GM19099 (cell line): ENCODE measurements around the gene FBXW4.

Experiments used
- POLR2A ChIP-seq: IDR thresholded peaks from 3 replicates; pipeline ENCODE4 v1.6.1; 2011; ENCODE audit warnings: low read depth; ENCODE audit not compliant: insufficient read length; ENCODE audit errors: extremely low read depth

FBXW4 gene

DNA sequence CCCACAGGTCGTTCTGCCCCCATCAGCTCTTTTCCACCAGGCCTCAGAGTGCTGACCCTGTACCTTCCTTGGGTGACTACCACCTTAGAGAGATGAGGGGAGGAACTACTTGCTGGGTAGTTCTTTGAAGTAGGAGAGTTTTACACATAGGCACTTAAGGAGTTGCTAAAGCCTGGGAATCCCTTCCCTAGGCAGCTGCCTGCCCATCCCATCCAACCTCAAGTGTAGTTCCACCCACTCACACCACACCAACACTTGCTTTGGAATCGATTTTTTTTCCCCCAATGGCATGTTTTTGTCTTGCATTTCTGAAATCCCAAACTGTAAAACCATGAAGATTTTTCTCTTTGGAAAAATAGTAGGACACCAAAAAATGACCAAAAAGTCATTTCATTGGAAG, 47.7 kb downstream of the FBXW4 start:
- TF ChIP-seq POLR2A = no peak

DNA sequence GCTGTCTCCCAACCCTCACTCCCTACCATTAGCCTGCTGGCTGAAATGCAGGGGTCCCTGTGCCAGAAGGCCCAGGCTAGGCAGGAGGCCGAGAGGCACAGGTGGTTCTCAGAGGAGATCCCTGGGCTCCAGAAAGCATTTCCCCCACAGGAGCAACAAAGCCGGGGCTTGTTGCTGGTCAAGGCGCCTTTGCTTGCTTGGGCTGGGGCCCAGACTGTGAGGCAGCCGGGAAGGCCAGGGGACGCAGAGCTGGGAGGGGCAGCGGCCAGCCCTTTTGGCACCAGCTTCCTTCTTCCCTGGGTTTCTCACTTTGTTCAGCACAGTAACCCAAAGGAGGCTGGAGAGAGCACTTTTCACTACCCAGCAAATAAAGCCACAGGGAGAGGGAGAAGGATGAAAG, 48.6 kb downstream of the FBXW4 start:
- TF ChIP-seq POLR2A = no peak

DNA sequence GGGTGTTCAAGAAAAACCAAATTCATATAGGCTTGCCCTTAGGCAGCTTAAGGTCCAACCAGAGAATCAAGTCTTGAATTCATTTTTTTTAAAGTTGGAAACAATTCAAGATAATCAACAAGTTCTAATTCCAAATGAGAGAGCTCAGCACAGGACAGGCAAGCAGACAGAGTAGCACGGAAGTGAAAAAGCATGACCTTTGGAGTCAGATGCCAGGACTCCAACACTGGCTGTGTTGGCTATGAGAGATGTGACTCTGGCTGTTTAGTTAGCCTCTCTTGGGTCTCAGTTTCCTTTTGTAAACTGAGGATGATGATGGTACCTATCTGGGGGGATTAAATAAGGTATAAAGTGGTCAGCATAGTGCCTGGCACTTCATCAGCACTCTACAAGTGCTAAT, 49.3 kb downstream of the FBXW4 start:
- no peak for TF ChIP-seq POLR2A

DNA sequence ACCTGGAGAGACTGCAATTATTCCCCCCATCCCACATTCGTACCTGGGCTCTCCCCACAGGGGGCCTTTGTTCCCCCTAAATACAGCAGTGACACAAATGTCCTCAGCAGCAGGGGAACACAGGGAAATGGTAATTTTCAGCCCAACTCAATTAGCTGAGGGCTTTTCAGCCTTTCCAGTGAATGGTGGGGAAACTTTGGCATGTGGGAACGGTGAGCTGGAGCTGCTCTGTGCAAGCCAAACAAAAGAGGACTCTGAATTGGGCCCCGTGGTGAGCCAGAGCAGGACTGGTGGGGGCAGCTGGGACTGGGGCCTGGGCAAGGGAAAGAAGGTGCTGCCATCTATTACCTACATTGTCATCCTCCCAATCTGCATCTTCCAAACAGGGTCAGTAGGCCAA, 51.0 kb downstream of the FBXW4 start:
- no peak for TF ChIP-seq POLR2A

DNA sequence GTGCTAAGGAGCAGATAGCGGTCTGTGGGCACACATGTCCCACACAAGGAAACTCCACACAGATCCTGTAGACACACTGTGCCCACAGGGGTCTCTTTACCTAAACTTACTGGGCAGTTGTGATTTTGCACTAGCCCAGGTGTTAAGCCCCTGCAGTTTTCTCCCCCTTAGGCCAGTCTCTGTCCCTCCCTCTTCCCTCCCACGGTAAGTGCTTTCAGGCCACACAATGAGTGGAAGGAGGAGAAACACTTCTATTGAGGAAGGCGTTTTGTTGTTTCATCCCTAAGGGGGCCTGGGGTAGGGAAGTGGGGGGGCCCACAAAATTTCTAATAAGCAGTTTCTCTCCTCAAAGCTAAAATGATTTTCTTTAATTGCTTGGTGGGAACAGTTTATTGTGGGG, 51.4 kb downstream of the FBXW4 start:
- no peak for TF ChIP-seq POLR2A

DNA sequence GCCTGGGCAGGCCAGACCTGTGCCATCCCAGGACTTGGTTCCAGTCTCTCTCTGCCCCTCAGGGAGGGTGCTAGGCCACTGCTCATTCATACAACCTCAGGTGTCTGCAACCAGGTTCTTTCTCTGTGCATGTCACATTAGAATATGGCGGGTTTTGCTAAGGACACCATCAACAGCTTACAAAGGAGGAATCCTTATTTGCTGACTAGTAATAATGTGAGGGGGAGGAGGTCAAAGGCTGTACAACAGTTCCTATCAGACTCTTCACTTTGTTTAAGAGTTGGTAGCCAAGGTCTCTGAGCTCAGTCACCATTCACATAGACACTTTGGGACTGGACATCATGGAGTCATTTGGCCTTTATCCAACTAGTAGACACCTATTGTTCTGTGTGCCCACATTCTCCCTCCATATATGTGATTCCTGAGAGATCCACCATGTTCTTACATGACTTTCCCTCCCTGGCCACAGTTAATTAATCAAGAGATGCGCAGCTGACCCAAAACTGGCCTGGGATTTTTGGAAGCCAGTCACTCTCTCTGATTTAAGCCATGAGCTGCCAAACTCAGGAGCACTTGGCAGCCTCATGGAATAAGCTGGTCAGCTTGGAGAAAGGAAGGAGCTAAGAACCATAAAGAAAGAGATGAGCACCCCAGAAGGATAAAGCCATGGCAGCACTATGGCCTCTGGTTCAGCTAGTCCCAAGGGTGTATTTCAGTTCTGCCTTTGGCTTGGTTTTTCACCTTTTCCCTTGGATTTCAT, 55.6 kb downstream of the FBXW4 start:
- no peak for TF ChIP-seq POLR2A

DNA sequence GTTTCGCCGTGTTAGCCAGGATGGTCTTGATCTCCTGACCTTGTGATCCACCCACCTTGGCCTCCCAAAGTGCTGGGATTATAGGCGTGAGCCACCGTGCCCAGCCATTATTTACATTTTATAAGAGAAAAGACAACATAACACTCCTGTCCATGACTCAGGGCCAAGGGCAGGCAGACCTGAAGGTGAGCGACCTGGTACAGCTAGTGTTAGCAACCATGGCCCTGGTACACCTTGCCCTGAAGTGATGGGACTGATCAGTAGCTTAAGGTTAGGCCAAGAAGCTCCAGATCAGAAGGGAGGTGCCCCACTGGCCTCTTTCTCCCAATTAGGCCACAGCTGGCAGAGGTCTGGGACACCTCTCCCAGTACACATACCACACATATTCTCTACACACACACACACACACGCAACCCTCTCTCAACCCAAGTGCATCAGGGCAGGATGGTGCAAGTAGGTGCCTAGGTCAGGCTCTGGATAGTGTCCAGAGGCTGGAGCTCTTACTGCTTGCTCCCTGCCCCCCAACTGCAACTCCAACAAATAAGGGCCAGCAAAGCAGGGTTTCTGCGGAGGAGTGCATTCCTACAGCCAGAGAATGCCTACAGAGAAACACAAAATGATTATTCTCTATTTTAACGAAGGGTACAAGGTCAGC, 63.0 kb downstream of the FBXW4 start:
- TF ChIP-seq POLR2A = no peak

DNA sequence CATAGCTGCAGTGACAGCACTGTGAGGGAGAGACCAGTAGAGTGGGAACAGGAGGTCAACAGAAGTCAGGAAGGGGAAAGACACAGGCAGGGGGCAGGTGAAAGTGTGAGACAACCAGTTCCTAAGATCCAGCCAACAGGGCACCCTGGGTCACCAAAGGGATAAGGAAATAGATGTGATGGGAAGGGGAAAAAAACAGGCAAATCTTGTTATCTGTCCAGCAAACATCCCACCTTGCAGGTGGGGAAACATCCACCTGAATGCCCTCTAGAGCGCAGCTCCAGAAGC, 64.4 kb downstream of the FBXW4 start:
- TF ChIP-seq POLR2A = no peak

DNA sequence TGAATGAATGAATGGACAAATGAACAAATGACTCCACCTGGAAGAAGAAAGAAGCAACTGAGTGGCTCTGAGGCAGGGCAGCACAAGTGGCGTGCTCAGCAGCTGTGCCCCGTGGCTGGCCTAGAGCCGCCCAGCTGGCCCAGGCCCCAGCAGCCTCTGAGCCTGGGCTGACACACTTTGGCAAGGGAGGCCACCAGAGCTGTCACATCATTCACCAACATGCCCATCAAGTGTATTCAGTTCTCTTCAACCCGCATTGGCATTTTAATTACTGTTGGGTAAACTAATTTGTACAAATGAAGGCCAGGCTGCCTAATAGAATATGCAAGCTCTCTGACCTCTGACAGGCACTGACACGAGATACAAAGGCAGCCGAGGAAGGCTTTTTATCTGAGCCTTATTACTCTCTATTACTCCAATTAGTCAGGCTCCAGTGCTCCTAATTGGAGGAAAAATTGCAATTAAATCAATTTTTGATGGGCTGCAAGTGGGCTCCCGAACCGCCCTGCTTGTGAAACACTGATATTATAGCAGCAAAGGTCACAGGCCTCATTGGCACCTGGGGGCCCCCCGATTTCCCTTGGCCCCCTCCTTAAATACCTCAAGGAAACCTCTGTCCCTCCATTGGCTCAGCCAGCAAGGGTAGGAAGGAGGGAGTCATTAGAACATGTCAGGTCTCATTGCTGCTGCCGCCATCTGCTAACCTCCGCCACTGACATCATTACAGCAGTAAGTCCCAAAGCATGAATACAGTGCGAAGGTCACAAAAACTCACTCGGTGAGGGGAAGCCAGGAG, 64.9 kb downstream of the FBXW4 start:
- no peak for TF ChIP-seq POLR2A

DNA sequence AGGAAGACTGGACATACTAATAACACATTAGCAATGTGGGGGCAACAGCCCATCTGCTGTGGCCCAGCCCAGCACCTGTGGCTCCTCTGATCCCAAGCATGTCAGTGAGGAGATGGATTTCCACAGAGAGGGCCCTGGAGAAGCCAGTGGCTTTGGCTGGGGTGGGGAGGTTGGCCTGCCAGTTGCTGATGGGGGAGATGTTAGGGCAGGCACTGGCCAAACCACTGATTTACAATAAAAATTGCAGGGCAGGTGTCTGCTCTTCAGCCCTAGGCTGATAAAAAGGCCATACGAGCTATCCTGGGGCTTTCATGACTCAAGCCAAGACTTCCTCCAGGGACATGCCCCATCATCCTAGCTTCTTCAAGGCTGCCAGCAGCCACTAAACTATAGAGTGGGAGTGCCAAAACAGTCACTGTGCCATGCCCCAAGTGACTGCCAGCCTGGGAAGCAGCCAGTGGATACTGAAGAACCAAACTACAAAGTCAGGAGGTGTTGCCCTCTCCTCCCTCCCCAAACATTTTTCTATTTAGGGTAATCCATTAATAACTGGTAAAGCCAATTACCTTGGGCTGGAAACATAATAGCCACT, 69.1 kb downstream of the FBXW4 start:
- TF ChIP-seq POLR2A = no peak

DNA sequence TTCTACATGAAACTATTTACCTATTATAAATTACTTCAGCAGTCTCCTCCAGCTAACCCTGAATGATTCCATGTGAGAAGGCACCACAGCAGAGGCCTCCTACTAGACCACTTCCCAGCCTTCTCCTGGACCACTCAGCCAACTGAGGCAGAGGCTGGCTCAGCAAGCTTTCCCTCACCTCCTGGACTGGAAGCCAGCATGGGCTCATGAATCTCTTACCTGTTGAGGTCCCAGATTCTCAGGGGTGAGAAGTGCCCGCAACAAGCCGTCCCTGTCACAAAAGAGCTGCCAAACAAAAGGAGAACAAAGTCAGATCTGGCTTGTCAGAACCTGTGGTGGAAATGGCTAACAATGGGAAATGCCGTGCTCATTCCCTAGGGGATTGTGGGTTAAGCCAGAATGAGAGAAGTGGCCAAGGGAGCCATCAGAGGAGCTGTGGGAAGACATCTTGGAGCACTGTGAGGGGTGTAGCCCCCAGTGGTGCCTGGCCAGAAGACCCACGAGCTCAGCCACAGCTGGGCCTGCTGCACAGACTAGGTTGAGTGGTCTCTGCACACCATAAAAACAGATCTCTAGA, 70.4 kb downstream of the FBXW4 start:
- TF ChIP-seq POLR2A = no peak

DNA sequence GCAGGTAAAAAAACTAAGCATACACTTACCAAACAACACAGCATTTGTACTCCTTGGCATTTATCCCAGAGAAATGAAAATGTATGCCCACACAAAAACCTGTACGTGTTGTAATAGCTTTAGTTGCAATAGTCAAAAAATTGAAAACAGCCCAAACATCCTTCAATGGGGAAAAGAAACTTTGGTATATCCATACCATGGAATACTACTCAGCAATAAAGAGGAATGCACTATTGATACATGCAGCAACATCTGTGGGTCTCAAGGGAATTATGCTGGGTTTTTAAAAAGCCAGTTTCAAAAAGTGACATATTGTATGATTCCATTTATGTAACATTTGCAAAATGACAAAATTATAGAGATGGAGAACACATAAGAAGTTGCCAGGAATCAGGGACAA, 71.4 kb downstream of the FBXW4 start:
- no peak for TF ChIP-seq POLR2A

DNA sequence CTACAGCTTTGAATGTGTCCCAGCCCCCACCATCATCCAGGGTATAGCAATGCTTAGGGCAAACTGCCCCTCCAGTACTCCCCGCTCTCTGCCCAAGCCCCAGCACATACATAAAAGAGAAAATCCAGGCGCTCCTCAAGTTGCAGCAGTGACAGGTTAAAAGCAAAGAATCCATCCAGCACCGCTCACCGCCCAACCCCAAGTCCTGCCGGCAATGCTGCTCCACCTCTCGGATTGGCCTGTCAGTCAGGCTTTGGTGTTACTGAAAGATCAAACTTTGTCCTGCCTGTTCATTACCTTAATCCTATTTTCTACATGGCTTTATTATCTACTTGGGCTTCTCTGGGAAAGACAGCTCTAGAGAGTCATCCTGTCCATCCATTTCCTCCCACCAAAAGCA, 75.0 kb downstream of the FBXW4 start:
- no peak for TF ChIP-seq POLR2A

DNA sequence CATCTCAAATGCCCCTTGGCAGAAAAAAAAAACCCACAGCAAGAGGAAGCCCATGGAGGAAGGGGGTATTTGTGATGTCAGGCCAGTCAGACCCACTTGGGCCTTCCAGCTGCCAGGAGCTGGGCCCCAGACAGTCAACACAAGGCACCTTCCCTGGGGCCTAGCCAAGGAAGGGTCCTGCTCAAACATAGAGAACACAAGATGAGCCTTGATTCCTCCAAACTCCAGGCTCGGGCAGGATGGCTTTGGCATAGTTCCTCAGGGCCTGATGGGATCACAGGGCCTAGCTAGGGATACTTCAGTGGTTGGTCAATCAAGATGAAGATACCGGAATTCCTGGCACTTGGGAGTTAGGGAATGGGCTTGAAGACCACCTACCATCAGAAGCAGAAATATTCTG, 76.1 kb downstream of the FBXW4 start:
- TF ChIP-seq POLR2A = no peak

DNA sequence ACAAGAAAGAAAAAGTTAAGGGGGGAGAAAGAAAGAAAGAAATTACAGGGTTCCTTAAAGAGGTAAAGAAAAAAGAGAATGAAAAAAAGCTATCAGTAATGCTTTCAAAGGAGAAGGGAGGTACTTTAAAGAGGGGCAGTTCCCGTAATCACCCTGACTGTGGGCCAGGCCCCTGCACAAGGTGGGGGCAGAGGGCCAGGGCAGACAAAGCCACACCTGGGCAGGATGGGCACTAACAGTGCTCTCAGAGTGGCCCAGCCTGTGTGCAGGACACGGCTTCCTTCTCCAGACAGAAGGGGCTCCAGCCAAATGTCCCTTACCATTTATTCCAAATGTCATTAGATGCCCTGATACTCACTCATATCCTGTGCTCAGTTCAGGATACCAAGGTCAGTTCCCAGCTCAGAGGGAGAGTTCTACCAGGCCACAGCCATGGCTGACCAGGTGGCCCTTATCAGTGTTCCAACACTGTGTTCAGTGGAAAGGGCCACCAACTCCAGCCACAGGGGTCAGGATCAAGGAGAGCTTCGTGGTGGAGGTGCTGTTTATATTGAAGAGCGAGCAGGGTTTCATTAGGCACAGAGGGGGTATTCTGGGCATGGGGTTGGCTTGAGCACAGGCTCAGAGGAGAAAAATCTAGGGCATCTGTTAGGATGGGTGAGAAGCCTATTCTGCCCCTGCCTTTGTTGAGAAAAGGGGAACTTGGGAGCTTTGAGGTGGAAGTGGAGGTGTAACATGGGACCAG, 77.0 kb downstream of the FBXW4 start:
- no peak for TF ChIP-seq POLR2A
